Pancreas (tissue), 10 donors: Measurements from ENCODE around the gene WDR82. TPM values are rescaled to one million over a fixed set of nuclear protein-coding genes. Genes with fewer than 3 reads are reported as not detected.
"Not testable (repeated sequence)": the region's sequence is repeated elsewhere in the genome, so short reads cannot be mapped to it uniquely, and the experiment has no call there.

Source experiments
- ATAC-seq, 4 donors: fragments of 200-7000 bp; cut with Tn5 transposase; one replicate each; pipeline versions ENCODE4 v1.8.0 to v1.9.1; 2020; ENCODE audit warnings: mild to moderate bottlenecking in 4 of 4, moderate library complexity in 4 of 4
- DNase-seq, 6 donors: peaks; one replicate each; pipeline ENCODE4 v3.0.0-alpha.2; 2020
- FAIRE-seq: peaks from 2 replicates; lab custom pipeline; 2012; peaks lifted over from hg19 to GRCh38; lab: Jason Lieb, UNC
- H3K27ac ChIP-seq, 4 donors: fragments of 200-600 bp; sonication (generic); 1 replicate in 3 of 4; 2 replicates in 1 of 4; pipeline versions ENCODE4 v1.5.0 to v1.8.0; 2020
- H3K27me3 ChIP-seq, 4 donors: fragments of 200-600 bp; one replicate each; pipeline ENCODE4 v1.8.0; 2021
- H3K36me3 ChIP-seq, 3 donors: fragments of 200-600 bp; sonication (generic) in 1 of 3; one replicate each; pipeline versions ENCODE4 v1.5.0 to v1.8.0; 2020 to 2021
- H3K4me1 ChIP-seq, 3 donors: fragments of 200-600 bp; one replicate each; pipeline ENCODE4 v1.8.0; 2021
- H3K4me3 ChIP-seq, 4 donors: fragments of 200-600 bp; sonication (generic) in 2 of 4; one replicate each; pipeline versions ENCODE4 v1.5.0 to v1.8.0; 2020 to 2021
- H3K9me3 ChIP-seq, 4 donors: fragments of 200-600 bp; one replicate each; pipeline ENCODE4 v1.8.0; 2021
- WGBS, 2 donors: extraction: QIAGEN DNeasy Blood & Tissue Kit; methylation state at CpG; one replicate each; pipeline ENCODE4 v1.1.7; 2013; 5-methylcytosine and 5-hydroxymethylcytosine counted together
- intact Hi-C, 3 donors: fragments of 100-400 bp; cut with DNase I; formaldehyde crosslinking; loops; one replicate each; pipeline versions ENCODE4 v1.11.1 to v1.14.2; 2022
- polyA plus RNA-seq, 2 donors: library from polyadenylated mRNA; stranded (reverse); fragments of 200-250 nt; gene quantifications; one replicate each; pipeline ENCODE4 v1.2.3, GENCODE V29; 2013
- total RNA-seq, 6 donors: library from RNA; stranded (reverse); fragmentation: NEBNext Ultra II Directional in 4 of 6; extraction: Animal tissue kit (Norgen Biotek cat#: 25700) in 4 of 6; gene quantifications; one replicate each; pipeline versions ENCODE4 v1.2.1 to v1.2.4, GENCODE V29; 2021 to 2023
- TF ChIP-seq, protein P1 (sequence below), 4 donors: fragments of 200-600 bp; sonication (generic) in 3 of 4; IDR thresholded peaks; one replicate each; pipeline versions ENCODE4 v1.5.0 to v1.8.0; 2021; ENCODE audit warnings: antibody characterized with exemption in 4 of 4
- donor health status: healthy with polysubstance abuse.
- donor health status: DM: no; HTN: no; CAD: no; lungs with moderate emphysema.
- donor health status: DM: no; HTN: no; CAD: no.
- donor health status: control.
- donor health status: control.
- donor health status: Bipolar disorder and iron deficiency.
- donor health status: DM: yes; HTN: yes; CAD: no.
- donor health status: DM: no; HTN: no; CAD: no.
- donor health status: DM: no; HTN: no; CAD: no.
- donor health status: DM: yes; HTN: yes; CAD: no.

WDR82 gene
- total and polyA plus RNA-seq, 8 donors, result 9.0 to 32.1 (median 18.8) TPM

DNA sequence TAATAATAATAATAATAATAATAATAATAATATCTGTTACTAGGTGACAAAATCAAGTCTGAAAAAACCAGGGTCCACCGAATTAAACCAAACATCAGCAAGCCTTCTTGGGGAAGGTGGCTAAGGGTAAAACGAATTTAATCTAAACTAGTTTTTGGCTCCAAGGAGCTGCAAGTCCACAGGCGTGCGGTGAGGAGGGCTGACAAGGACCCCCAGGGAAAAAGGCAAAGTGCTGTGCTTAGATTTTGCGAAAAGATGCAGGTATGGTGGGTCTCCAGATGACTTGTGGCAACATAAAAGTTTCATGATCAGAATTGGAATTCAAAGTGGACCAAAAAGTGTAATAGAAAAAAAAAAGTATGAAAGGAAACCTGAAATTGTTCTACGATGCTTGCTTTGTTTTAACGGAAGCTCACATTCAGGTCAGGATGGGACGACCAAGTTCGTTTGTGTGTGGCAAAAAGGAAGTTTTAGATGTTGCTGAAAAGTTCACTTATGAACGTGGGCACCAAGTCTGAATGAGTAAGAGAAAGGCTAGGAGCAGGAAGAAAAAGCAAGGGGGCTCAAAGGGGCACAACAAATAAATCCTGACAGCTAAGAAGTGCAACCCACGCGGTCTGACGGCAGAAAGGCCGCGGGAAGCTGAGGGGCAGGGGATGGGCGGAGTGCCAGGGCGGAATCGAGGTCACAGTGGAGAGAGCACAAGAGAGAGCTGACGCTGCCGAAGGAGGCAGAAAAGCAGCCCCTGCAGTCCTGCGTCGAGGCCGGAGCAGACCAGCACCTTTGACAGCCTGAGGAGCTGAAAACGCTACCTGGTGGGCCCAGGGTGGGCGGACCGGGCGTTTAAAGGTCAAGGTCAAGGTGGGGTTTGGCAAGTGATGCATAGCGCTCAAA is 1.1 kb downstream of the WDR82 start:
- TF ChIP-seq, protein P1, sequence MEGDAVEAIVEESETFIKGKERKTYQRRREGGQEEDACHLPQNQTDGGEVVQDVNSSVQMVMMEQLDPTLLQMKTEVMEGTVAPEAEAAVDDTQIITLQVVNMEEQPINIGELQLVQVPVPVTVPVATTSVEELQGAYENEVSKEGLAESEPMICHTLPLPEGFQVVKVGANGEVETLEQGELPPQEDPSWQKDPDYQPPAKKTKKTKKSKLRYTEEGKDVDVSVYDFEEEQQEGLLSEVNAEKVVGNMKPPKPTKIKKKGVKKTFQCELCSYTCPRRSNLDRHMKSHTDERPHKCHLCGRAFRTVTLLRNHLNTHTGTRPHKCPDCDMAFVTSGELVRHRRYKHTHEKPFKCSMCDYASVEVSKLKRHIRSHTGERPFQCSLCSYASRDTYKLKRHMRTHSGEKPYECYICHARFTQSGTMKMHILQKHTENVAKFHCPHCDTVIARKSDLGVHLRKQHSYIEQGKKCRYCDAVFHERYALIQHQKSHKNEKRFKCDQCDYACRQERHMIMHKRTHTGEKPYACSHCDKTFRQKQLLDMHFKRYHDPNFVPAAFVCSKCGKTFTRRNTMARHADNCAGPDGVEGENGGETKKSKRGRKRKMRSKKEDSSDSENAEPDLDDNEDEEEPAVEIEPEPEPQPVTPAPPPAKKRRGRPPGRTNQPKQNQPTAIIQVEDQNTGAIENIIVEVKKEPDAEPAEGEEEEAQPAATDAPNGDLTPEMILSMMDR (IDR thresholded peaks at IDR 0.05), result no peak
- FAIRE-seq (no peak), ATAC-seq (peak; percentile 44 to 63 (median 56)), DNase-seq (peak; percentile 78 to 91 (median 85))
- H3K4me1 ChIP-seq, result peaks cover 7 to 43% (median 8%) of the 10 kb centered on the region in 3 donors
- peak overlapping the region; percentile 87 to 97 (median 92) for H3K27ac ChIP-seq
- H3K4me3 ChIP-seq, result peak overlapping the region; percentile 84 to 90 (median 88)
- no peaks in the 10 kb centered on the region for H3K9me3 ChIP-seq
- intact Hi-C loops, result loop anchor here in 1 of 3 donors (10.0 kb wide), 1 partner anchor 53 kb away; the partner anchor contains the start of gene TLR9
- no peaks in the 10 kb centered on the region for H3K36me3 ChIP-seq
- whole genome bisulfite sequencing, 2 donors, result 1% methylated on average over 28 of the region's 28 CpGs
- H3K27me3 ChIP-seq, result no peaks in the 10 kb centered on the region

DNA sequence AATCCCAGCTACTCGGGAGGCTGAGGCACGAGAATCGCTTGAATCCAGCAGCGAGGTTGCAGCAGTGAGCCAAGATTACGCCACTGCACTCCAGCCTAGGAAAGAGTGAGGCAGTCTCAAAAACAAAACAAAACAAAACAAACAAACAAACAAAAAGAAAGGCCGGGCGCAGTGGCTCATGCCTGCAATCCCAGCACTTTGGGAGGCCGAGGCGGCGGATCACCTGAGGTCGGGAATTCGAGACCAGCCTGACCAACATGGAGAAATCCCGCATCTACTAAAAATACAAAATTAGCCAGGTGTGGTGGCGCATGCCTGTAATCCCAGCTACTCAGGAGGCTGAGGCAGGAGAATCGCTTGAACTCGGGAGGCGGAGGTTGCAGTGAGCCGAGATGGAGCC is 3.7 kb downstream of the WDR82 start:
- H3K4me3 ChIP-seq, H3K36me3 ChIP-seq, H3K27ac ChIP-seq, H3K27me3 ChIP-seq, ATAC-seq, FAIRE-seq, DNase-seq, H3K9me3 ChIP-seq: not testable (repeated sequence)
- intact Hi-C loops, result loop anchor here in 1 of 3 donors (10.0 kb wide), 1 partner anchor 50 kb away; the partner anchor contains the start of gene TLR9
- 96% methylated on average over 18 of the region's 18 CpGs for WGBS, 2 donors
- H3K4me1 ChIP-seq, result peaks cover 12 to 63% (median 18%) of the 10 kb centered on the region in 3 donors

DNA sequence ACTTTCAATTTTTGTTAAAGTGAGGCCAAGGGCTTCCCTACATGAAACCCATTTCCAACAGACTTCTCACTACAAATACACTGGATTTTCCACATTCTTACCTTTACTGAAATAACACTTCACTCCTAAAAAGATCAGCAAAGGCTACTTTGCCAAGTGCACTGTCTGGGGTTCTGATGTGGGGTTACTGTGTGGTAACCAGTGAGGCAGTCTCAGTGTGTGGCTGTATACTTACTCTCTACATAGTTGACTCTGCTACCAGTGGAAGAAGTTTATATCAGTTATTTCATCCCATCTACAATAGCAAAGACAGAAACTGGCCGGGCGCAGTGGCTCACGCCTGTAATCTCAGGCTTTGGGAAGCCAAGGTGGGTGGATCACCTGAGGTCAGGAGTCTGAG is 5.6 kb downstream of the WDR82 start:
- intact Hi-C loops, result loop anchor here in 1 of 3 donors (10.0 kb wide), 1 partner anchor 48 kb away; the partner anchor contains the start of gene TLR9
- peaks cover 0 to 16% (median 12%) of the 10 kb centered on the region in 3 donors for H3K36me3 ChIP-seq
- no peaks in the 10 kb centered on the region for H3K27me3 ChIP-seq
- no peak overlapping the region for H3K27ac ChIP-seq
- no peaks in the 10 kb centered on the region for H3K9me3 ChIP-seq
- H3K4me1 ChIP-seq, result peaks cover 12 to 57% (median 21%) of the 10 kb centered on the region in 3 donors
- ATAC-seq, result no peak
- TF ChIP-seq, protein P1 (IDR thresholded peaks at IDR 0.05), result no peak
- DNase-seq, result no peak
- H3K4me3 ChIP-seq, result no peak overlapping the region
- FAIRE-seq, result no peak
- 51 to 69% methylated on average over 3 of the region's 3 CpGs for WGBS, 2 donors

DNA sequence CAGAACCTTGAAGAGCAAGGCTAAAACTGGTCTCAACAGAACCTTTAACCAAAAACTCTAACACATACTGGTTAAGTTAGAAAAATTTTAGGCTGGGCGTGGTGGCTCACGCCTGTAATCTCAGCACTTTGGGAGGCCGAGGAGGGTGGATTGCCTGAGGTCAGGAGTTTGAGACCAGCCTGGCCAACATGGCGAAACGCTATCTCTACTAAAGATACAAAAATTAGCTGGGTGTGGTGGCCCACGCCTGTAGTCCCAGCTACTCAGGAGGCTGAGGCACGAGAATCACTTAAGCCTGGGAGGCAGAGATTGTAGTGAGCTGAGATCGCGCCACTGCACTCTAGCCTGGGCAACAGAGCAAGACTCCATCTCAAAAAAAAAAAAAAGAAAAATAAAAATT is 6.3 kb downstream of the WDR82 start:
- 92 to 95% methylated on average over 9 of the region's 9 CpGs for WGBS, 2 donors

DNA sequence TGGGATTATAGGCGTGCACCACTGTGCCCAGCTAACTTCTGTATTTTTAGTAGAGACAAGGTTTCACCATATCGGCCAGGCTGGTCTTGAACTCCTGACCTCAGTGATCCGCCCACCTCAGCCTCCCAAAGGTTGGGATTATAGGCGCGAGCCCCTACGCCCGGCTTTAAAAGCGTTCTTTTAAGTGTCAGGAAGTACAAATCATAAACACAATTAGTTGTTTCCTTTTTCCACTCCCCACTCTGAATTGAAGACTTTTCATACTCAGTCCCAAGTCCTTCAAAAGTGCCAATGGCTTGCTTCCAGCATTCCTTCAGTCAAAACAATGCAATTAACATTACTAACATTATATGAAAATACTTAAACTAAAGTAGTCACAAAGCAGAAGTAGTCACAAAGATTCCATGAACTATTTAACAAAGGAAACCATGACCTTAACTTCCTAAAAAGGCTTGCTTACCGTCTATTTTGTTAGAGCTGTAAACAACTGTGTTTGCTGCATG is 8.1 kb downstream of the WDR82 start:
- no peaks in the 10 kb centered on the region for H3K9me3 ChIP-seq
- intact Hi-C loops, result loop anchor here in 1 of 3 donors (10.0 kb wide), 1 partner anchor 46 kb away; the partner anchor contains the start of gene TLR9
- peak overlapping the region in 2 of 4 donors; percentile 28 to 48 for H3K27ac ChIP-seq
- no peak for FAIRE-seq
- peaks cover 6 to 40% (median 14%) of the 10 kb centered on the region in 3 donors for H3K4me1 ChIP-seq
- WGBS, 2 donors, result 53% methylated on average over 9 of the region's 9 CpGs
- H3K4me3 ChIP-seq, result no peak overlapping the region
- peak in 2 of 4 donors; percentile 24 to 45 for ATAC-seq
- DNase-seq, result no peak
- H3K36me3 ChIP-seq, result peaks cover 0 to 40% (median 34%) of the 10 kb centered on the region in 3 donors
- TF ChIP-seq, protein P1 (IDR thresholded peaks at IDR 0.05), result no peak
- no peaks in the 10 kb centered on the region for H3K27me3 ChIP-seq

More for the DNA sequence above, 6.3 kb downstream of the WDR82 start:
- not testable (repeated sequence) for ATAC-seq, H3K27ac ChIP-seq, DNase-seq, H3K9me3 ChIP-seq, H3K4me3 ChIP-seq, FAIRE-seq, H3K27me3 ChIP-seq
- intact Hi-C loops, result loop anchor here in 1 of 3 donors (10.0 kb wide), 1 partner anchor 47 kb away; the partner anchor contains the start of gene TLR9
- Histone ChIP-seq H3K36me3 (peaks cover 0 to 21% (median 18%) of the 10 kb centered on the region in 3 donors), H3K4me1 (peaks cover 12 to 57% (median 21%) of the 10 kb centered on the region in 3 donors)
